ENCODE results near the gene TCF7L1. TPM values are rescaled to one million over a fixed set of nuclear protein-coding genes. Genes with fewer than 3 reads are reported as not detected.

Gene TCF7L1, protein sequence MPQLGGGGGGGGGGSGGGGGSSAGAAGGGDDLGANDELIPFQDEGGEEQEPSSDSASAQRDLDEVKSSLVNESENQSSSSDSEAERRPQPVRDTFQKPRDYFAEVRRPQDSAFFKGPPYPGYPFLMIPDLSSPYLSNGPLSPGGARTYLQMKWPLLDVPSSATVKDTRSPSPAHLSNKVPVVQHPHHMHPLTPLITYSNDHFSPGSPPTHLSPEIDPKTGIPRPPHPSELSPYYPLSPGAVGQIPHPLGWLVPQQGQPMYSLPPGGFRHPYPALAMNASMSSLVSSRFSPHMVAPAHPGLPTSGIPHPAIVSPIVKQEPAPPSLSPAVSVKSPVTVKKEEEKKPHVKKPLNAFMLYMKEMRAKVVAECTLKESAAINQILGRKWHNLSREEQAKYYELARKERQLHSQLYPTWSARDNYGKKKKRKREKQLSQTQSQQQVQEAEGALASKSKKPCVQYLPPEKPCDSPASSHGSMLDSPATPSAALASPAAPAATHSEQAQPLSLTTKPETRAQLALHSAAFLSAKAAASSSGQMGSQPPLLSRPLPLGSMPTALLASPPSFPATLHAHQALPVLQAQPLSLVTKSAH
- total RNA-seq, result 9.3 TPM
- long read RNA-seq, transcript TCF7L1-201 (12 exons, 2,968 nt), result major isoform, 8 of 15 reads
- long read RNA-seq, partial matches to known transcripts, result 6 of 15 reads
- long read RNA-seq, other reads (novel, unspliced or antisense), result 1 of 15 reads

DNA sequence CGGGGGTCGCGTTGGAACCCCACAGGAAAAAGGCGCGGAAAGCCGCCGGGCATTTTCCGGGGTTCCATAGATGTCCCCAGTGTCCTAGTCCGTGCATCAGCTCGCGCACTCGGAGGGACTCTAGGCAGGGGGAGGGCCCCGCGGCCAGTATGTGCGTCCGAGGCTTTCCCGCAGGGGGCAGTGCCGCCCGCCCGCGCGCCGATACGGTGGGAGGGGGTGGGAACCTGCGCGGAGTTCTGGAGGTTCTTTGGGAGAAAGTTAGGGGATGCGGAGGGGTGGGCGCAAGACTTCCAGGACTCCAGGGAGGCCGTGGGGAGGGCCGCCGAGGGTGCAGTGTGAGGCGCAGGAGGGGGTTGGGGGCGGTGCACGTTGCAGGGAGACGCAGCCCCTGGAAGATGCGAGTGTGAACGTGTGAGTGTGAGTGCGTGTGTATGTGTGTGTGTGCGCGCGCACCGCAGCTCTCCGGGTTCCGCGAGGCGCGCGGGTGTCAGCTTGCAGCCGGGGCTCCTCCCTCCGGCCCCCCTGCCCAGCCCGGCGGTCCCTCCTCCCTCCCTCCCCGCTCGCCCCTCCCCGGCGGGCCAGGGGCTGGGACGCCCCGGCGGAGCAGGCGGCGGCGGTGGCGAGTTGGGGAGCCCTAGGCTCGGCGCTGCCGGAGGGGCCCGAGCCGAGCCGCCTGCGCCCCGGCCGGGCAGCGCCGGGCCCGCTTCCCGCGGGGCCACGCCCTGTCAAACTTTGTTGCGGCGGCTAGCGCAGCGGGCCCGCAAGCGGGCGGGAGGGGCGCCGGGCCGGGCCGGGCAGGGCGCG, at the start of gene TCF7L1:
Gene TCF7L1, plus strand, starts transcription at position 559 of the 804 bp plus-strand sequence. CDS start 293 bp downstream, outside the sequence.
- ATAC-seq (ENCODE audit: poor library complexity) (peak; percentile 96), DNase-seq (peak; percentile 90)
- intact Hi-C loops (cut with DNase I), result loop anchor here (2.0 kb wide), 1 partner anchor 152 kb away; no protein-coding TSS in a partner anchor

DNA sequence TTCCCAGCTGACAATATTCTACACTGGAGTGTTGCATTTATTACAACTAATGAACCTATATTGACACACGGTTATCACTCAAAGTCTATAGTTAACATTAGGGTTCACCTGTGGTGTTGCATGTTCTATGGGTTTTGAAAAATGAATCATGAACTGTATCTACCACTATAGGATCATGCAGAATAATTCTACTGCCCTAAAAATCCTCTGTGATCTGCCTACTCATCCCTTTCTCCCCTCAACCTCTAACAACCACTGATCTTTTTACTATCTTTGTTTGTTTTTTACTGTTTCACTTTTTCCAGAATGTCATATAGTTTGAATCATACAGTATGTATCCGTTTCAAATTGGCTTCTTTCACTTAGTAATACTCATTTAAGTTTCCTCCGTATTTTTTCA, 47.6 kb upstream of the TCF7L1 start:
- intact Hi-C loops (cut with DNase I), result no loop called here
- no peak for ATAC-seq (ENCODE audit: poor library complexity)

DNA sequence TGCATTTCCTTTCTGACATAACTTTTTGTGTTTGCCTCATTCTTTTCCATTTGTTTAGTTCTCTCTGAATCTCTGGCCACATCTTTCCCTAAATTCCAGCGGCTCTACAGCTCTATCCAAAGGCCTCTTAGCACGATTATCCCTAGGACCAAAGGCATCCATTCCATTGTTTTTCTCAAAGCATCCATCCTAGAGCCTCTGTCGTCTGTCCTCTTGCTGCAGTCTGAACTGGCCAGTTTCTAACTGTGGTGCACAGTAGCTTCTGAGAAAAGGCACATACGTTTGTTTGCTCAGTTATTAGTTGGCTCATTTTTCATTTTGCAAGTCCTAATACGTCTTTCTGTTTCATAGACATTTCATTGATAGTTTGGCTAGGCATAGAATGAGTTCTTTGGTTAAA, 45.7 kb upstream of the TCF7L1 start:
- intact Hi-C loops (cut with DNase I), result no loop called here
- ATAC-seq (ENCODE audit: poor library complexity) (no peak), DNase-seq (no peak)

More for the DNA sequence above, 47.6 kb upstream of the TCF7L1 start:
- DNase-seq, result no peak

DNA sequence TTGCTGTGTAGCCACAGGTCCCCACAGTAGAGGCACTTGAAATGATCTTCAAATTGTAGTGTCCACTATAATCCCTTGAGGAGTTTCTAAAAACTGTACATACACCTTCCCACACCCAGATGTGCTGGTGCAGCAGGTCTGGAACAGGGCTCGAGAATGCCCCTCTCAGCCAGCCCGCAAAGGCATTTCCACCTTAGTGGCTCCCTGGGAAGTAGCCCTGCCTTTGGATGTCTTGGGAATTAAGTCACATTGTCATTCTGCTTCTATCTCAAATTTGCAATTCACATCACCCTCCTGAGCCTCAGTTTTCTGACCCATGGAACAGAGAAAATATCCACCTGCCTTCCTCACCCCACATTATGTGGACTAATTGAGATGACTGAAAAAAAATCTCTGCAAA, 44.3 kb upstream of the TCF7L1 start:
- no peak for ATAC-seq (ENCODE audit: poor library complexity)
- intact Hi-C loops (cut with DNase I), result no loop called here
- no peak for DNase-seq

DNA sequence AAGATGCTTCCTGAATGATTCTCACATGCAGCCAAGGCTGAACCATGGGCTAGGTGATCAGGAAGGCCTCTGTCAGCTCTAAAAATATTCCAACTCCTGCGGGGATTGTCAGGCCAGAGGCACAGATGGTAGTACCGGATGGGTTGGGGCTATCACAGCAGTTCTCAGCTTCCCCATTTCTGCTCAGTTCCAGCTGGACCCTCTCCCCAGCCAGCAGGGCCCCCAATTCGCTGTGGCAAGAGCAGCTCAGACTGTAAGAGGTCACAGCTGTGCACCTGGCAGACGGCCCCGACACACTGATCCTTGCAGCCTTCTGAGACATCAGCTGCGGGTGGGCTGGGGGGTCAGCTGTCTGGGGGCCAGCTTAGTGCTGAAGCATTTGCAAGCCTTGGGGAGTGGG, 43.6 kb upstream of the TCF7L1 start:
- DNase-seq, result no peak
- intact Hi-C loops (cut with DNase I), result no loop called here
- no peak for ATAC-seq (ENCODE audit: poor library complexity)

DNA sequence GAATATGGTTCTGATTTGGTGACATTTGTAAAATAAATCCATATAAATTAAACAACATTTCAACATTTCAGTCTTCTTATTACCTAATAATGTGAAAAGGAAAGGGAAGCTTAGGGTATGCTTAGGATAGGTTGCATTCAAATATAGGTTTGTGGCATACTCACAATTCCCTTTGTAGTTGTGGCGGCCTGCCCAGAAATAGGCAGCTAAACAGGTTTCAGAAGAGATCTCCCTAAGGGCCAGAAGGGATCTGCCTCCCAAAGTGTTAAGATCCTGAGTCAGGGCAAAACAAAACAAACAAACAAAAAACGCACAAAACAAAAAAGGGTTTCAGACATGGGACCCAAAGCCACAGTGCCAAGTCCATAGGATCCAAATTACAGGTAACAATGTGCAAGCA, 41.4 kb upstream of the TCF7L1 start:
- intact Hi-C loops (cut with DNase I), result no loop called here
- ATAC-seq (ENCODE audit: poor library complexity), result no peak
- DNase-seq, result no peak

DNA sequence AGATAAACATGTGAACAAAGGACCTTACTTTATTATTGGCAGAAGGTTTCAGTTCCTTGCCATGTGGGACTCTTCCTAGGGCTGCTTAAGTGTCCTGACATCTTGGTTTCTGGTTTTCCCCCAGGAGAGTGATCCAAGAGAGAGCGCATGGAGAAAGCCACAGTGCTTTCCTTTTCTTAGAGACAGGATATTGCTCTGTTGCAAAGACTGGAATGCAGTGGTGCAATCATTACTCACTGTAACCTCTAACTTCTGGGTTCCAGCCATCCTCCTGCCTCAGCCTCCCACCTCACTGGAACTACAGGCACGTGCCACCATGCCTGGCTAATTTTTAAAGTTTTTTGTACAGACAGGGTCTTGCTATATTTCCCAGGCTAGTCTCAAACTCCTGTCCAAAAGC, 38.1 kb upstream of the TCF7L1 start:
- no peak for ATAC-seq (ENCODE audit: poor library complexity)

DNA sequence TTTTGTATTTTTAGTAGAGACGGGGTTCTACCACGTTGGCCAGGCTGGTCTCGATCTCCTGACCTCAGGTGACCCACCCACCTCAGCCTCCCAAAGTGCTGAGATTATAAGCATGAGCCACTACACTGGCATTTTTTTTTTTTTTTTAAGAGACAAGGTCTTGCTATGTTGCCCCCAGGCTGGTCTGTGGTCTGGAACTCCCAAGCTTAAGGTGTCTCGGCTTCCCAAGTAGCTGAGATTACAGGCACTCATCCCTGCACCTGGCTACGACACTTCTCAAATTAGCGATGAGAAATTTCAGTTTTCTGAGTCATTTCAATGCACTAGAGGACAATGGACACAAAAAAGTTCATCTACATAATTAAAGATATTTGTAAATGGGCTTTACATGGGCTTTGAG, 36.6 kb upstream of the TCF7L1 start:
- DNase-seq, result no peak
- intact Hi-C loops (cut with DNase I), result no loop called here
- ATAC-seq (ENCODE audit: poor library complexity), result no peak

More for the DNA sequence above, 38.1 kb upstream of the TCF7L1 start:
- no peak for DNase-seq
- intact Hi-C loops (cut with DNase I), result no loop called here

DNA sequence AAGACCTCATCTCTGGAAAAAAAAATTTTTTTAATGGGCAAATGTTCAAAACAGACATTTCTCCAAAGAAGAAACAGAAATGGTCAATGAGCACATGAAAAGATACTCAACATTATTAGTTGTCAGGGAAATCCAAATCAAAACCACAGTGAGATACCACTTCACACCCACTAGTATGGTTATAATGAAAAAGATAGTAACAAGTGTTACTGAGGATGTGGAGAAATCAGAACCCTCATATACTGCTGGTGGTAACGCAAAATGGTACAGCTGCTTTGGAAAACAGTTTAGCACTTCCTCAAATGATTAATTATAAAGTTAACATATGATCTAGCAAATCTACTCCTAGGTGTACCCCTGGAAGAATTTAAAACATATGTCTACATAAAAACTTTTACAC, 29.0 kb upstream of the TCF7L1 start:
- ATAC-seq (ENCODE audit: poor library complexity) (no peak), DNase-seq (no peak)
- intact Hi-C loops (cut with DNase I), result no loop called here

DNA sequence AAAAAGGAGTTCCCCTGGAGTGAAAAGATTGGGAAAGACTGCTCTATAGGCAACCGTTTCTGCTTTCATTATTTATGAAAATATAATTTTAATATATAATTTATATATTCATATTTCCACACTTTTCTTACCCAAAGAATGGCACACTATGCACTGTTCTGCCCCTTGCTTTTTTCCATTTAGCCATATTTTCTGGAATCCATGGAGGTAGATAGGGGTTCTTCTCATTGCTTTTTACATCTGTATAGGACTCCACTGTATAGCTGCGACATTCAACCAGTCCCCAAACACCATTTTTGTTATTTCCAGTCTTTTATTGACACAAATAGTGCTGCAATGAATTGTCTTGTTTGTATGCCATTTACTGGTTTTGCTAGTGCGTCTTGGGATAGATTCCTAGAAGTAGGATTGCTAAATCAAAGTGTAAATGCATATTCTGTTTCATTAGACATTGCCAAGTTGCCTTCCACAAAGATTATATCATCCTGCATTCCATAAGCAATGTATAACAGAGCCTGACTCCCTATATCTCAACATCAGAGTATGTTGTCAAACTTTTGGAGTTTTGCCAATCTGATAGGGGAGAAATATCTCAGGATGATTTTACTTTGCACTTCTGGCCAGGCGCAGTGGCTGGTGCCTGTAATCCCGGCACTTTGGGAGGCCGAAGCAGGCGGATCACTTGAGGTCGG, 26.6 kb upstream of the TCF7L1 start:
- DNase-seq (no peak), ATAC-seq (ENCODE audit: poor library complexity) (no peak)
- intact Hi-C loops (cut with DNase I), result no loop called here

DNA sequence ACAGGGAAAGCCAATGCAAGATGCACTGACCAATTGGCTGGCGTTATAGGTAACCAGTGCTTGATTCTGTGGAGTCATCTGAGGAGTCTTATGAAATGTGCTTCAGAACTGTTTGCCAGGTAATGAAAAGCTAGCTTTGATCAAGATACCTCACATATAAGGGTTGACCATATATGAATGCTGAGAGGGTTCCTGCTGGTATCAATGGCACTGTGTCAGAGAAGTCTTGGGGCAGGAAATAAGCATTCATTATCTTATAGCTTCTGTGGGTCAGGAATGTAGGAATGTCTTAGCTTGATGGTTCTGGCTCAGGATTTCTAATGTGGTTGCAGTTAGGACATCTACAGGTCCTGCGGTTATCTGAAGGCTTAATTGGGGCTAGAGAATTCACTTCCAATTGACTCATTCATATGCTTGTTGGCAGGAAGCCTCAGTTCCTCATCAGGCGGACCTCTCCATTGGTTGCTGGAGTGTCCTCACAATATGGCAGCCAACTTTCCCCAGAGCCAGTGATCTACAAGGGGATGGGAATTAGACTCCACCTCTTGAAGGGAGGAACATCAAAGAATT, 22.1 kb upstream of the TCF7L1 start:
- DNase-seq, result no peak
- intact Hi-C loops (cut with DNase I), result no loop called here
- no peak for ATAC-seq (ENCODE audit: poor library complexity)

DNA sequence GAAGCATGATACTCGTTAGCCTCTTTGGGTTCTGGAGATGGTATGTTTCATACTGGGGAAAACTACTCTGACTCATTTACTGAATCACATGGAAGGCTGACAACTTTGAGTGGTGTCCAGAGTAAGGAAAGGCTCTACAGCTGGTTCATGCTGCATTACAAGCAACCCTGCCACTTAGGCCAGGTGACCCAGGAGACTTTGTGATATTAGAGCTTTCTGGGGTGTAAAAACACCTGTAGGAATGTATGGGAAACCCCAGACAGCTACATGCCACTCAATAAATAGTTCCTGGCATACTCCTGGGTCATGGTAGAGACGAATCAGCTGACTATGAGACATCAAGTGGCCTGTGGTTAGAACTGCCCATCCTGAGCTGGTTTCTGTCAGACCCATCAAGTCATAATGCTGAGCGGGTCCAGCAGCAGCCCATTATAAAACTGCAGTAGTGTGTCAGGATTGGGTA, 21.3 kb upstream of the TCF7L1 start:
- no peak for ATAC-seq (ENCODE audit: poor library complexity)
- DNase-seq, result no peak
- intact Hi-C loops (cut with DNase I), result no loop called here

DNA sequence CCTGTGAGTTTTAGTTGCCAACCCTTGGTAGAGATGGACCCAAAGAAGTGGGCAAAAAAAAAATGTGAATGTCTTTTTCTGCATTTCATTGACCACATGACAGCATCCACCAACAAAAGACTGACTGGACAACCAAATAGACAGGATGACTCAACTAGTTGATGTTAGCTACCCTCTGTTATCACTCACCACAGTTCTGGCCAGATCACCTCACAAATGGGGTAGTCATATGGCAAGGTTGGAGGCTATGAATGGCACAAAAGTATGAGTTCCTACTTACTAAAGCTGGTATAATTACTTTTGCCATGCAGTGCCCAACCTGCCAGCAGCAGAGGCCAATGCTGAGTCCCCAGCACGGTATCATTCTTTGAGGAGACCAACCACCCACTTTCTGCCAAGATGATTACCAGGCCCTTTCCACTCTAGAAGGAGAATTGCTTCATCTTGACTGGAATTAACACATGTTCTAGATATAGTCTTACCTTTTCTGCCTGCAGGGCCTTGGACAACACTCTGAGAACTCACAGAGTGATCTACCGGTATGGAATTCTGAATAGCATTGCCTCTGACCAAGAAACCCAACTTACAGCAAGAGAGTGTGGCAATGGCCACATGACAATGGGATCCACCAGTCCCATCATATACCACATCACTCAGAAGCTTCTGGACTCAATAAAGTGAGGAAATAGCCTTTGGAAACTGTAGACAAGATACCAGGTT, 20.1 kb upstream of the TCF7L1 start:
- ATAC-seq (ENCODE audit: poor library complexity), result no peak
- intact Hi-C loops (cut with DNase I), result no loop called here
- DNase-seq, result no peak

DNA sequence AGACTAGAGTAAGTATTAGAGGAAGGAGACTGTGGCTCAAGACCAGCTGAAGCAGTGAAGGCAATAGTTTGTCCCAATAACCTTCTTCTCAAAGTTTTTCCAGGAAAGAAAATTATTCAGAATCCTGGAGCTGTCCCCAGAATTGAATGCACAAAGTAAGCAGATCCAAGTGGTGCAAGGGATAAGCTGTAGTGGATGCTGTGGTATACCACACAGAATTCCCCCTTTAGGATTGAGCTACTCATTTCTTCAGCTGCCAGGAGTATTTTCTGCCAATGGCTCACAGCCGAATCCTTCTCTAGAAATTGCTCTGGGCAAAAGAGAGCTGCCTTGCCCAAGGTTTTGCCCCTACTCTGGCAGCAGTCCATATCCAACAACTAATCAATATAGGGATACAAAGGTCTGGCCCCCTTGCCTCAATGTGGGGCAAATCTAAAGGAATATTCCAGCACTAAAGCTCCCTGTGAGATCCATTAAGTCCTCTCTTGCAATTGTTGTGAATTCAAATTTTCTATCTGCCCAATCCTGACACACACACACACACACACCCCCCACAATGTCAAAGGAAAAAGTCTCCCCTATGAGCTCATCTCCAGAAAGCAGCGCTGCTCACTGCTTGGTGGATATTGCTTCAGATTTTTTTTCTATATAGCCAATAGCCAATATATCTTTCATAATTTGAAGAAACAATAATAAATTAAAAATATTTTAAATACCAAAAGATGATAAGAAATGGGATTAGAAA, 18.4 kb upstream of the TCF7L1 start:
- intact Hi-C loops (cut with DNase I), result no loop called here
- DNase-seq (no peak), ATAC-seq (ENCODE audit: poor library complexity) (no peak)

DNA sequence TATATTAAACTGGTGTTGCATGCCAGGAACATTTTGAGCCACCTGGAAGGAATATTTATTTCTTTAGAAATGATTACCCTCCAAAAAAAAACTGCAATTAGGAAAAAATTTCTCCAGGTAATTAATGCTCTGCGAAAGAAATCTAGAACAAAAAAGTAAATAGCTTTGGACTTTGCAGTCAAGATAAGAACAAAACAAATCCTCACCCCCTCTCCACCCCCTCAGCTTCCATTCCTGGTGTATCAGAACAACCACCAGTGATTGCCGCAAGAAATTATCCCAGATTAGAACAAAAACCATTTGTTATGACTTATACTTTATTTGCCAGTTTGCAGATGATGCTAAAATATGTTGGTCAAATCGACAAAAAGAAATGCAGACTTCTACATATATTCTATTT, 17.0 kb upstream of the TCF7L1 start:
- ATAC-seq (ENCODE audit: poor library complexity), result no peak
- intact Hi-C loops (cut with DNase I), result no loop called here
- DNase-seq, result no peak

DNA sequence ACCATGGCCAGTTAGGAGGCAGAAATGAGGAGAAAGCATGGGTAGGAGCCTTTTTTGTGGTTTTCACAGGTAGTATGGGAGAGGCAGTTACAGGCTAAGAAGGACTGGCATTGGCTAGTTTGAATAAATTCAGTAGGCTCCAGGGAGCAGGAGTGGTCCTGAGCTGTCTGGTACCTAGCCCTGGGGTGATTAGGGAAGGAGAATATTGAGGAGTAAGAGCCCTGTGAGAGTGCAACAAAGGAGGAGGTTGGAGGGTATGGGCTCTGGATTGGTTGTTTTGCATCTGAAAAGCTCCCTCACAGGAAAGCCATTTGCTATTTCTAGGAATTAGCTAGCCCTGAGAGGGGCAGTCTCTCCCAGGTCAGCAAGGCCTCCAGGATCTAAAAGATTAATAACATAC, 13.3 kb upstream of the TCF7L1 start:
- intact Hi-C loops (cut with DNase I), result no loop called here
- no peak for ATAC-seq (ENCODE audit: poor library complexity)

DNA sequence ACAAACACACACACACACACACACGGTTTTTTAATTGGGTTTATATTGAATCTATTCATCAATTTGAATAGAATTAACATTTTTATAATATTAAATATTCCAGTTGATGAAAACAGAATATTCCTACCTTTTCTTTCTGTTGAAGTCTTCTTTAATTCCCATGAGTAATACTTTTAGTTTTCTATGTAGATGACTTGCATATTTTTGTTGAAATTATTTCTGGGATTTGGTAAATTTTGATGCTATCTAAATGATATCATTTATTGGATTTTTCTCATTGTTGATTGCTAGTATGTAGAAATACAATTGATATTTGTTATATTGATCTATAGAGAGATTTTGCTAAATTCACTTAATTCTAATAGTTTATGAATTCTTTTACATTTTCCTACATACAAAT, 12.8 kb upstream of the TCF7L1 start:
- no peak for DNase-seq
- ATAC-seq (ENCODE audit: poor library complexity), result no peak
- intact Hi-C loops (cut with DNase I), result no loop called here

More for the DNA sequence above, 13.3 kb upstream of the TCF7L1 start:
- DNase-seq, result no peak
